Measurements from ENCODE around the gene ZNF480. TPM values are rescaled to one million over a fixed set of nuclear protein-coding genes. Genes with fewer than 3 reads are reported as not detected.

ZNF480 gene
- total and polyA plus RNA-seq, 2 of the 13 experiments (the other 11 are each of a cell fraction or from before 2014, with no cell fraction given): 2.1 to 9.6 TPM

DNA sequence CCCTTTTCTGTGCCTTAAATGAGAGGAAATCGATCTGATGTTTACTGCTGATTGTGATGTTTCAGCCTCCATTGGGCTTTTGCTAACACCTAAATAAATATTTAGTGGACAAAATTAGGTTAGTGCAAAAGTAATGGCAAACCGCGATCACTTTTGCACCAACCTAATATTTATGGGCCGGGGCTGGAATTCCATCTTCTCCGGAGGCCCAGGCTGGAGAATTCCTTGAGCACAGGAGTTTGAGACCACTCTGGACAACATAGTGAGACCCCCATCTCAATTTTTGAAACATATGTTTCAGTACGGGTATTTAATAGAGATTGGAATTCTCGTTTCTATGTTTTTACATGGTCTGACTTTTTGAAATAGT is 73.4 kb downstream of the ZNF480 start:
- no peak overlapping the region for H3K9ac ChIP-seq (ENCODE audit: insufficient read depth, low read depth, low read length)
- intact Hi-C loops (cut with micrococcal nuclease; ENCODE audit: unreplicated experiment) (no loop called here), in situ Hi-C loops (cut with HindIII; ENCODE audit: extremely low pct_ligation_motif_present, low pct_unique_long_range_greater_than_20kb) (no loop called here)
- H3K36me3 ChIP-seq (replicated peaks in 1 of 2; ENCODE audit: control insufficient read depth in 1 of 2, insufficient read depth in 2 of 2, low read length in 2 of 2): no peaks in the 10 kb centered on the region
- DNase-seq (ENCODE audit: low spot score) (no peak), FAIRE-seq (no peak), ATAC-seq (no peak)
- H3K4me3 ChIP-seq (replicated peaks in 1 of 3; ENCODE audit: insufficient read depth in 1 of 3, low read depth in 2 of 3, low read length in 3 of 3): no peak overlapping the region
- no peaks in the 10 kb centered on the region for H3K27me3 ChIP-seq (ENCODE audit: control insufficient read depth in 1 of 2, insufficient read depth in 2 of 2, low read length in 2 of 2)
- no peaks in the 10 kb centered on the region for H3K79me2 ChIP-seq (ENCODE audit: insufficient read depth, low read length)
- POLR2A ChIA-PET: no interaction called here
- BruUV-seq (replicated peaks): no TSS peak
- no peaks in the 10 kb centered on the region for H3K4me1 ChIP-seq (ENCODE audit: insufficient read depth, low read length)
- CTCF ChIA-PET (ENCODE audit: low intra/inter-chr PET ratio, low total read pairs): no interaction called here
- H2AFZ ChIP-seq (ENCODE audit: low read length): no peak overlapping the region
- no peaks in the 10 kb centered on the region for H4K20me1 ChIP-seq (ENCODE audit: insufficient read depth, low read length)
- H3K9me3 ChIP-seq (ENCODE audit: low read length): peaks cover 72% of the 10 kb centered on the region
- no peak overlapping the region for H3K4me2 ChIP-seq (ENCODE audit: low read depth, low read length)
- TF ChIP-seq, protein P1, sequence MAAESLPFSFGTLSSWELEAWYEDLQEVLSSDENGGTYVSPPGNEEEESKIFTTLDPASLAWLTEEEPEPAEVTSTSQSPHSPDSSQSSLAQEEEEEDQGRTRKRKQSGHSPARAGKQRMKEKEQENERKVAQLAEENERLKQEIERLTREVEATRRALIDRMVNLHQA (CRISPR knock-in tag; IDR thresholded peaks at IDR 0.05): no peak
- TF ChIP-seq KAT2B (IDR thresholded peaks at IDR 0.05; ENCODE audit: borderline replicate concordance, low read depth, low read length): no peak
- no peak for TF ChIP-seq ZNF256 (CRISPR knock-in tag; conservative IDR thresholded peaks at IDR 0.05)
- no peak for TF ChIP-seq RARA (CRISPR knock-in tag; IDR thresholded peaks at IDR 0.05)
- no peak for TF ChIP-seq ZNF101 (CRISPR knock-in tag; IDR thresholded peaks at IDR 0.05; ENCODE audit: borderline replicate concordance, low read depth)
- TF ChIP-seq FIP1L1 (IDR thresholded peaks at IDR 0.05; ENCODE audit: borderline replicate concordance, insufficient read depth, low read depth, low read length): no peak
- no peak for TF ChIP-seq ZFYVE20 (CRISPR knock-in tag; IDR thresholded peaks at IDR 0.05; ENCODE audit: borderline replicate concordance, low read depth)
- TF ChIP-seq, protein P2, sequence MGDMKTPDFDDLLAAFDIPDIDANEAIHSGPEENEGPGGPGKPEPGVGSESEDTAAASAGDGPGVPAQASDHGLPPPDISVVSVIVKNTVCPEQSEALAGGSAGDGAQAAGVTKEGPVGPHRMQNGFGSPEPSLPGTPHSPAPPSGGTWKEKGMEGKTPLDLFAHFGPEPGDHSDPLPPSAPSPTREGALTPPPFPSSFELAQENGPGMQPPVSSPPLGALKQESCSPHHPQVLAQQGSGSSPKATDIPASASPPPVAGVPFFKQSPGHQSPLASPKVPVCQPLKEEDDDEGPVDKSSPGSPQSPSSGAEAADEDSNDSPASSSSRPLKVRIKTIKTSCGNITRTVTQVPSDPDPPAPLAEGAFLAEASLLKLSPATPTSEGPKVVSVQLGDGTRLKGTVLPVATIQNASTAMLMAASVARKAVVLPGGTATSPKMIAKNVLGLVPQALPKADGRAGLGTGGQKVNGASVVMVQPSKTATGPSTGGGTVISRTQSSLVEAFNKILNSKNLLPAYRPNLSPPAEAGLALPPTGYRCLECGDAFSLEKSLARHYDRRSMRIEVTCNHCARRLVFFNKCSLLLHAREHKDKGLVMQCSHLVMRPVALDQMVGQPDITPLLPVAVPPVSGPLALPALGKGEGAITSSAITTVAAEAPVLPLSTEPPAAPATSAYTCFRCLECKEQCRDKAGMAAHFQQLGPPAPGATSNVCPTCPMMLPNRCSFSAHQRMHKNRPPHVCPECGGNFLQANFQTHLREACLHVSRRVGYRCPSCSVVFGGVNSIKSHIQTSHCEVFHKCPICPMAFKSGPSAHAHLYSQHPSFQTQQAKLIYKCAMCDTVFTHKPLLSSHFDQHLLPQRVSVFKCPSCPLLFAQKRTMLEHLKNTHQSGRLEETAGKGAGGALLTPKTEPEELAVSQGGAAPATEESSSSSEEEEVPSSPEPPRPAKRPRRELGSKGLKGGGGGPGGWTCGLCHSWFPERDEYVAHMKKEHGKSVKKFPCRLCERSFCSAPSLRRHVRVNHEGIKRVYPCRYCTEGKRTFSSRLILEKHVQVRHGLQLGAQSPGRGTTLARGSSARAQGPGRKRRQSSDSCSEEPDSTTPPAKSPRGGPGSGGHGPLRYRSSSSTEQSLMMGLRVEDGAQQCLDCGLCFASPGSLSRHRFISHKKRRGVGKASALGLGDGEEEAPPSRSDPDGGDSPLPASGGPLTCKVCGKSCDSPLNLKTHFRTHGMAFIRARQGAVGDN (CRISPR knock-in tag; IDR thresholded peaks at IDR 0.05): no peak
- TF ChIP-seq, protein P3, sequence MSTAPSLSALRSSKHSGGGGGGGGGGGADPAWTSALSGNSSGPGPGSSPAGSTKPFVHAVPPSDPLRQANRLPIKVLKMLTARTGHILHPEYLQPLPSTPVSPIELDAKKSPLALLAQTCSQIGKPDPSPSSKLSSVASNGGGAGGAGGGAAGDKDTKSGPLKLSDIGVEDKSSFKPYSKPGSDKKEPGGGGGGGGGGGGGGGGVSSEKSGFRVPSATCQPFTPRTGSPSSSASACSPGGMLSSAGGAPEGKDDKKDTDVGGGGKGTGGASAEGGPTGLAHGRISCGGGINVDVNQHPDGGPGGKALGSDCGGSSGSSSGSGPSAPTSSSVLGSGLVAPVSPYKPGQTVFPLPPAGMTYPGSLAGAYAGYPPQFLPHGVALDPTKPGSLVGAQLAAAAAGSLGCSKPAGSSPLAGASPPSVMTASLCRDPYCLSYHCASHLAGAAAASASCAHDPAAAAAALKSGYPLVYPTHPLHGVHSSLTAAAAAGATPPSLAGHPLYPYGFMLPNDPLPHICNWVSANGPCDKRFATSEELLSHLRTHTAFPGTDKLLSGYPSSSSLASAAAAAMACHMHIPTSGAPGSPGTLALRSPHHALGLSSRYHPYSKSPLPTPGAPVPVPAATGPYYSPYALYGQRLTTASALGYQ (CRISPR knock-in tag; IDR thresholded peaks at IDR 0.05): no peak
- TF ChIP-seq FOXM1 (CRISPR knock-in tag; IDR thresholded peaks at IDR 0.05): no peak
- TF ChIP-seq KAT8 (CRISPR knock-in tag; IDR thresholded peaks at IDR 0.05): no peak
- TF ChIP-seq ZNF878 (CRISPR knock-in tag; IDR thresholded peaks at IDR 0.05): no peak
- no peak for TF ChIP-seq ZNF652 (CRISPR knock-in tag; IDR thresholded peaks at IDR 0.05; ENCODE audit: borderline replicate concordance, low read depth)
- TF ChIP-seq ZNF83 (CRISPR knock-in tag; IDR thresholded peaks at IDR 0.05; ENCODE audit: borderline replicate concordance): no peak
- WGBS (ENCODE audit: low lambda C conversion rate): 40% methylated on average over 7 of the region's 7 CpGs
- no peak overlapping the region for H3K27ac ChIP-seq (ENCODE audit: extremely low read length, insufficient read depth, low read length)

Measured in HepG2 (cell line).